ENCODE measurements around the gene ZDHHC12. TPM values are rescaled to one million over a fixed set of nuclear protein-coding genes. Genes with fewer than 3 reads are reported as not detected.

ZDHHC12 gene
- total and polyA plus RNA-seq, 7 experiments from 2014 or later: 21.2 to 74.2 (median 27.7) TPM

DNA sequence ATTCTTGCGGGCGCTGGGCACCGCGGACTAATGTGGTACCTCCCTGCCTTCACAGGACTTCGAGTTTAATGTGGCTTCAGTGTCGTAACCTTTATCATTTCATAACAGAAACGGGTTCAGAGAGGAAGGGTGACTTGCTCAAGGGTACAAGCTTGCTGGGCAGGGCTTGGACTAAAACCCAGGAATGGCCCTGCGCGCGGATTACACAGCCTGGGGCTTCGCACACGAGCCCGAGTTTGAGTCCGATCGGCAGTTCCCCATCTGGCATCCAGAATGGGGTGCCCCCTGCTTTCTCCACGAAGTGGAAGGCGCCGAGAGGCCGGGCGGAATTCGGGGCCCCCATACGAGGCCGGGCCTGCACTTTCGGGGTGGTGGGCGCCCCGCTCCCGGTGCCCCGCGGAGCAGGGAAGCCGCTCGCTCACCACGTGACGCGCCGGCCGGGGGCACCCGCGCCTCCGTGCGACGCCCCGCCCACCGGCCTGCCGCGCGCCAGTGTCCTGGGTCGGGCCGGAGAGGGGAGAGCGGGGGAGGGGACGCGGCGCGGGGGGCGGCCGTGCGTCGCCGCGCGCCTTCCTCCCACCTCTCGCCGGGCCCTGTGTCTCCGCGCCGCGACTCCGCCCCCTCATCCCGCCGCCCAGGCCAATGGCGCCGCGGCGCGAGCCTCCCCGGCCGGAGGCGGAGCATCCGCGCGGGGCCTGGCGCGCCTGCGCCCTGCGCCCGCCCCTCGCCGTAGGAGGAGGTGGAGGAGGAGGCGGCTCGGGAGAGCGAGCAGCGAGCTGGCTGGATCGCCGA, 35.2 kb downstream of the ZDHHC12 start, which contains the start of gene SET:
Gene SET, plus strand, starts transcription at position 722 of the 792 bp plus-strand sequence. CDS start 361 bp downstream, outside the sequence.
- H3K27me3 Mint-ChIP-seq: no peaks in the 10 kb centered on the region
- H3K9me3 Mint-ChIP-seq: no peaks in the 10 kb centered on the region
- peaks cover 22 to 48% of the 10 kb centered on the region in 2 donors for H3K4me1 ChIP-seq (ENCODE audit: control insufficient read depth in 2 of 2, insufficient read depth in 2 of 2, low read length in 2 of 2)
- DNase-seq: peak; percentile 86 to 97 (median 93)
- intact Hi-C loops (cut with micrococcal nuclease): loop anchor here (1.0 to 10.0 kb wide), 15 partner anchors 14 to 414 kb away; partner anchors contain the start of genes DYNC2I2 (in 2 of the 2), ODF2 (in 2 of the 2), PKN3 (in 2 of the 2) and SPTAN1 (in 2 of the 2)
- ATAC-seq: peak; percentile 89
- H3K27me3 ChIP-seq (ENCODE audit: control insufficient read depth in 2 of 2, insufficient read depth in 2 of 2, low read length in 2 of 2): no peaks in the 10 kb centered on the region
- ChIA-PET CTCF (no interaction called here), POLR2A (interaction anchor here (0.9 to 3.4 kb wide), 11 partner anchors 10 to 171 kb away, joined by 3 to 17 read pairs (median 5); partner anchors contain the start of genes DYNC2I2, ENDOG, SPTAN1 and ZDHHC12)
- peaks cover 6 to 26% (median 12%) of the 10 kb centered on the region in 3 experiments for H3K36me3 ChIP-seq (ENCODE audit: control insufficient read depth in 2 of 3, insufficient read depth in 3 of 3, low read length in 3 of 3)
- peak within 1 kb of the TSS; percentile 87 to 99 (median 97) for H3K27ac Mint-ChIP-seq
- peak within 1 kb of the TSS; percentile 84 for H3K4me3 ChIP-seq (ENCODE audit: low read length)
- peak within 1 kb of the TSS; percentile 86 to 99 (median 90) for H3K4me3 Mint-ChIP-seq
- H3K4me1 Mint-ChIP-seq: peaks cover 45 to 67% (median 59%) of the 10 kb centered on the region in 7 donors
- H3K9me3 ChIP-seq (ENCODE audit: control insufficient read depth in 2 of 3, low read length in 3 of 3): no peaks in the 10 kb centered on the region
- H3K36me3 Mint-ChIP-seq: peaks cover 9 to 26% (median 18%) of the 10 kb centered on the region in 5 donors
- peak within 1 kb of the TSS; percentile 85 for H3K27ac ChIP-seq (ENCODE audit: low read depth, low read length)

DNA sequence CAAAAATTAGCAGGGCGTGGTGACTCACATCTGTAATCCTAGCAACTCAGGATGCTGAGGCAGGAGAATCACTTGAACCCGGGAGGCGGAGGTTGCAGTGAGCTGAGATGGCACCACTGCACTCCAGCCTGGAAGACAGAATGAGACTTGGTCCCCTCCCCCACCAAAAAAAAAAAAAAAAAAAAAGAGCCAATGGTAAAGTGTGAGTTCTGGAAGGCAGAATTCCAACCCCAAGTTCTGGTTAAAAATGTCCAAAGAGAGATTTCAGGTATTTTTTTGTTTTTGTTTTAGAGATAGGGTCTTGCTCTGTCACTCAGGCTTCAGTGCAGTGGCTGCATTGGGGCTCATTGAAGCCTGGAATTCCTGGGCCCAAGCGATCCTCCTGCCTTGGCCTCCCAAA, 36.5 kb downstream of the ZDHHC12 start:
- Histone ChIP-seq H3K9me3 (ENCODE audit: control insufficient read depth in 2 of 3, low read length in 3 of 3) (no peaks in the 10 kb centered on the region), H3K36me3 (ENCODE audit: control insufficient read depth in 2 of 3, insufficient read depth in 3 of 3, low read length in 3 of 3) (peaks cover under 1 to 13% (median 2%) of the 10 kb centered on the region in 3 experiments), H3K27ac (ENCODE audit: low read depth, low read length) (no peak overlapping the region), H3K4me1 (ENCODE audit: control insufficient read depth in 2 of 2, insufficient read depth in 2 of 2, low read length in 2 of 2) (peaks cover 27 to 48% of the 10 kb centered on the region in 2 donors), H3K27me3 (ENCODE audit: control insufficient read depth in 2 of 2, insufficient read depth in 2 of 2, low read length in 2 of 2) (no peaks in the 10 kb centered on the region), H3K4me3 (ENCODE audit: low read length) (no peak overlapping the region)
- ChIA-PET CTCF (no interaction called here), POLR2A (interaction anchor here (0.5 to 2.2 kb wide), 3 partner anchors 30 to 134 kb away, joined by 3 to 13 read pairs (median 5); partner anchors contain the start of gene DYNC2I2)
- Mint-ChIP-seq H3K27me3 (no peaks in the 10 kb centered on the region), H3K27ac (peak overlapping the region; percentile 72 to 99 (median 93)), H3K36me3 (peaks cover 3 to 21% (median 10%) of the 10 kb centered on the region in 5 donors), H3K9me3 (no peaks in the 10 kb centered on the region), H3K4me1 (peaks cover 50 to 74% (median 62%) of the 10 kb centered on the region in 7 donors), H3K4me3 (peak overlapping the region in 7 of 10 donors; percentile 13 to 99 (median 86))
- intact Hi-C loops (cut with micrococcal nuclease): loop anchor here (5.0 to 10.0 kb wide), 4 partner anchors 40 to 413 kb away; partner anchors contain the start of genes GOLGA2 (in 1 of the 2), SPTAN1 (in 1 of the 2) and SWI5 (in 1 of the 2)
- DNase-seq (no peak), ATAC-seq (no peak)

DNA sequence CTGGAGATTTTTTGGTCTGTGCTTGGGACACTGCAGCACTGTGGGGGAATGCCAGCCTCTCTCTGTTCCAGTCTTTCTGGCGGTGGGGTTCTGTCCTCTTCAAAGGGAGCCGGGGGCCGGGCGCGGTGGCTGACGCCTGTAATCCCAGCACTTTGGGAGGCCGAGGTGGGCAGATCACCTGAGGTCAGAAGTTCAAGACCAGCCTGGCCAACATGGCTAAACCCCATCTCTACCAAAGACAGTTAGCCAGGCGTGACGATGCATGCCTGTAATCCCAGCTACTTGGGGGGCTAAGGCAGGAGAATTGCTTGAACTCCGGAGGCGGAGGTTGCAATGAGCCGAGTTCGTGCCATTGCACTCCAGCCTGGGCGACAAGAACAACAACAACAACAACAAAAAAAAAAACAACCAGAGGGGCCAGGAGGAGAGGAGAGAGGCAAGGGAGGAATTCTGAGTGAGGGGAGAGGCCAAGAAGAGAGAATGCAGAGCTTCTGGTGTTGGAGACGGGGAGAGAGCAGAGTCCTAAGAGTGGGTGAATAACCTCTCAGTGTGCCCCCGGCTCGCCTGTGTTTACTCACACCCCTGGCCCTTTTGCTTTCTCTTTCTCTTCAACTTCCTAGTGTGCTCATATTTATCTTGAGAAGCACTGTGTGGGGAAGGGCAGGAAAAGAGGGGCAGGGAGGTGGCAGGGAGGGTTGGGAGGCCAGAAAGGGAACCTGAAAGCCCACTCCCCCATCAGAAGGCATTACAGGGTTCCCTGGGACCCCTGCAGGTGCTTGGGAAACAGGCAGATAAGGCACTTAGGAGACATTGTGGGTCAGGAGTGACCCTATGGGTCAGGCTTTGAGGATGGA, 38.1 kb downstream of the ZDHHC12 start:
- DNase-seq (peak in 7 of 9 donors; percentile 30 to 47 (median 37)), ATAC-seq (no peak)
- H3K27ac ChIP-seq (ENCODE audit: low read depth, low read length): peak overlapping the region; percentile 76
- no peaks in the 10 kb centered on the region for H3K9me3 Mint-ChIP-seq
- H3K4me3 ChIP-seq (ENCODE audit: low read length): peak overlapping the region; percentile 91
- peaks cover 0 to 13% (median 0%) of the 10 kb centered on the region in 5 donors for H3K36me3 Mint-ChIP-seq
- POLR2A ChIA-PET: interaction anchor here (1.0 to 4.4 kb wide), 6 partner anchors 10 to 310 kb away, joined by 3 to 32 read pairs (median 9); partner anchors contain the start of genes DYNC2I2, SPTAN1 and ZDHHC12
- peak overlapping the region; percentile 92 to 100 (median 96) for H3K4me3 Mint-ChIP-seq
- H3K27me3 Mint-ChIP-seq: no peaks in the 10 kb centered on the region
- no peaks in the 10 kb centered on the region for H3K27me3 ChIP-seq (ENCODE audit: control insufficient read depth in 2 of 2, insufficient read depth in 2 of 2, low read length in 2 of 2)
- intact Hi-C loops (cut with micrococcal nuclease): loop anchor here (5.0 to 10.0 kb wide), 4 partner anchors 39 to 411 kb away; partner anchors contain the start of genes GOLGA2 (in 1 of the 2), SPTAN1 (in 1 of the 2) and SWI5 (in 1 of the 2)
- no peaks in the 10 kb centered on the region for H3K9me3 ChIP-seq (ENCODE audit: control insufficient read depth in 2 of 3, low read length in 3 of 3)
- H3K27ac Mint-ChIP-seq: peak overlapping the region; percentile 91 to 99 (median 97)
- no peaks in the 10 kb centered on the region for H3K36me3 ChIP-seq (ENCODE audit: control insufficient read depth in 2 of 3, insufficient read depth in 3 of 3, low read length in 3 of 3)
- peaks cover 27 to 40% of the 10 kb centered on the region in 2 donors for H3K4me1 ChIP-seq (ENCODE audit: control insufficient read depth in 2 of 2, insufficient read depth in 2 of 2, low read length in 2 of 2)
- peaks cover 44 to 65% (median 55%) of the 10 kb centered on the region in 7 donors for H3K4me1 Mint-ChIP-seq
- CTCF ChIA-PET: no interaction called here

DNA sequence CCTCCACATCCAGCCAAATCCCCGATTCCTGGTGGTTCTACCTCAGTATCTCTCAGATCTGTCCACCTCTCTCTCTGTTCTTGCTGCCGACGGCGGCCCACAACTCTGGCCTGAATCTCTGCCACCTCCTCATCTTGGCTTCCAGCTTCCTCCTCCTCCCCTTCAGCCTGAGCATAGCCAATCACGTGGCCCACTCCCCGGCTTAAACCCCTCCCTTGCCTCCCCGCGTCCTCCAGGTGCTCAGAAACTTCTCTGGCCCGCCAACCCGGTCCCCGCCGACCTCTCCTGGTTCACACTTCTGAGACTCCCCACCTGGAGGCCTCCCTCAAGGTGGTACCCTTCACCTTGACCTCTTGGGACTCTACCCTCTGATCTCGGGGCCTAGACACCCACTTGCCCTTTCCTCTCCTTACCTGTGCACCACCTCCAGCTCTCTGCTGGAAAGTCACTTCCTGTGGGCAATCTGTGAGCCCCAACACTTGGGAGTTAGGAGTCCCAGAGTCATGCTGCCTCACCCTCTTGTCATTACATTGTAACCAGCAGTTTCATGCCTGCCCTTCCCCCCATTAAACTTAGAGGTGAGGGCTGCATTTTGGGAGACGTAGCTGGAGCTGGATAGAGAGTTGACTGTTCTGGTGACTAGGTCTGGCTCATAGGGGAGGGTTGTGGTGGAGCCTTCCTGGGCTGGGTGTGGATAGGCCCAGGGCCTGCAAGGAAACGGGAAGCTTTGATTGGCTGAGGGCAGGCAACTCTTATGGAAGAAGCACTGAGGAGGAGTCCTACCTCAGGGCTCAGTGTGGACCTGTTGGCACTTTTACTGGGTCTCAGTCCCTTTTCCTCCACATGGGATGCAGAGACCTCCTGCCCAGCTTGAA, 39.4 kb downstream of the ZDHHC12 start:
- H3K4me1 Mint-ChIP-seq: peaks cover 41 to 60% (median 51%) of the 10 kb centered on the region in 7 donors
- peak overlapping the region; percentile 91 for H3K4me3 ChIP-seq (ENCODE audit: low read length)
- CTCF ChIA-PET: interaction anchor here (0.5 to 1.6 kb wide), 4 partner anchors 13 to 180 kb away, joined by 3 to 7 read pairs (median 4); partner anchors contain the start of gene PKN3
- DNase-seq (peak; percentile 36 to 78 (median 69)), ATAC-seq (peak; percentile 50)
- no peaks in the 10 kb centered on the region for H3K9me3 Mint-ChIP-seq
- peak overlapping the region; percentile 76 for H3K27ac ChIP-seq (ENCODE audit: low read depth, low read length)
- no peaks in the 10 kb centered on the region for H3K9me3 ChIP-seq (ENCODE audit: control insufficient read depth in 2 of 3, low read length in 3 of 3)
- no peaks in the 10 kb centered on the region for H3K36me3 ChIP-seq (ENCODE audit: control insufficient read depth in 2 of 3, insufficient read depth in 3 of 3, low read length in 3 of 3)
- no peaks in the 10 kb centered on the region for H3K27me3 ChIP-seq (ENCODE audit: control insufficient read depth in 2 of 2, insufficient read depth in 2 of 2, low read length in 2 of 2)
- peak overlapping the region; percentile 92 to 100 (median 96) for H3K4me3 Mint-ChIP-seq
- peaks cover 27 to 36% of the 10 kb centered on the region in 2 donors for H3K4me1 ChIP-seq (ENCODE audit: control insufficient read depth in 2 of 2, insufficient read depth in 2 of 2, low read length in 2 of 2)
- peak overlapping the region; percentile 91 to 99 (median 97) for H3K27ac Mint-ChIP-seq
- H3K27me3 Mint-ChIP-seq: no peaks in the 10 kb centered on the region
- POLR2A ChIA-PET: interaction anchor here (0.6 to 4.4 kb wide), 14 partner anchors 9 to 308 kb away, joined by 3 to 32 read pairs (median 4); partner anchors contain the start of genes DYNC2I2, SPTAN1, ZDHHC12 and ZER1
- intact Hi-C loops (cut with micrococcal nuclease): loop anchor here (1.0 to 10.0 kb wide), 6 partner anchors 28 to 410 kb away; partner anchors contain the start of genes DYNC2I2 (in 2 of the 2), GOLGA2 (in 2 of the 2), SWI5 (in 2 of the 2) and SPTAN1 (in 1 of the 2)
- peaks cover 0 to 8% (median 0%) of the 10 kb centered on the region in 5 donors for H3K36me3 Mint-ChIP-seq

DNA sequence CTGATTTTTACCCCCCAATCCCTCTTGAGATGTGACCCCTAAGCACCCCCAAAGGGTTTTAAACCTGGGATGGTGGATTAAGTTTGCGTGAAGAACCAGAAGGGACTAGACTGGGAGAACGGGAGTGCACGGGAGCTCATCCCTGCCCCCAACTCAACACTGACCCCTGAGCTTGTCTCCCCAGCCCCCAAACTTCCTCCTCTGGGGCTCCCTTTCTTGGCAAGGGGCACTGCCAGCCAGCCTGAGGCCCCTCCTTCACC, 39.9 kb downstream of the ZDHHC12 start:
- Mint-ChIP-seq H3K4me3 (peak overlapping the region; percentile 92 to 100 (median 96)), H3K27me3 (no peaks in the 10 kb centered on the region), H3K27ac (peak overlapping the region; percentile 91 to 99 (median 97)), H3K9me3 (no peaks in the 10 kb centered on the region), H3K36me3 (peaks cover 0 to 8% (median 0%) of the 10 kb centered on the region in 5 donors), H3K4me1 (peaks cover 41 to 60% (median 51%) of the 10 kb centered on the region in 7 donors)
- H3K9me3 ChIP-seq (ENCODE audit: control insufficient read depth in 2 of 3, low read length in 3 of 3): no peaks in the 10 kb centered on the region
- POLR2A ChIA-PET: interaction anchor here (0.6 to 4.4 kb wide), 12 partner anchors 8 to 238 kb away, joined by 3 to 32 read pairs (median 4); partner anchors contain the start of genes DYNC2I2, SPTAN1, ZDHHC12 and ZER1
- DNase-seq: no peak
- intact Hi-C loops (cut with micrococcal nuclease): loop anchor here (1.0 to 10.0 kb wide), 3 partner anchors 28 to 409 kb away; partner anchors contain the start of genes DYNC2I2 (in 2 of the 2), GOLGA2 (in 2 of the 2) and SWI5 (in 2 of the 2)
- no peaks in the 10 kb centered on the region for H3K27me3 ChIP-seq (ENCODE audit: control insufficient read depth in 2 of 2, insufficient read depth in 2 of 2, low read length in 2 of 2)
- no peaks in the 10 kb centered on the region for H3K36me3 ChIP-seq (ENCODE audit: control insufficient read depth in 2 of 3, insufficient read depth in 3 of 3, low read length in 3 of 3)
- H3K4me1 ChIP-seq (ENCODE audit: control insufficient read depth in 2 of 2, insufficient read depth in 2 of 2, low read length in 2 of 2): peaks cover 27 to 36% of the 10 kb centered on the region in 2 donors
- peak overlapping the region; percentile 91 for H3K4me3 ChIP-seq (ENCODE audit: low read length)
- CTCF ChIA-PET: interaction anchor here (0.8 to 1.6 kb wide), 2 partner anchors 18 to 179 kb away, joined by 4 to 7 read pairs; partner anchors contain the start of gene PKN3
- peak overlapping the region; percentile 76 for H3K27ac ChIP-seq (ENCODE audit: low read depth, low read length)
- ATAC-seq: no peak

Data from naive thymus-derived CD4-positive, alpha-beta T cell (primary cell).